Measurements from ENCODE around the gene ARAP3.

- TF ChIP-seq EZH2 (IDR thresholded peaks at IDR 0.05; ENCODE audit: borderline replicate concordance, insufficient read depth, low read length, poor library complexity, severe bottlenecking) (no peak), CTCF (IDR thresholded peaks at IDR 0.05; ENCODE audit: poor library complexity, severe bottlenecking) (no peak), EP300 (conservative IDR thresholded peaks at IDR 0.05; ENCODE audit: poor library complexity, severe bottlenecking) (no peak)
Measured at GRCh38 chr5:141640698-141641097, 41.3 kb downstream of the ARAP3 start.
